HL-60 (cell line): ENCODE data around the gene ZFAND3.

Experiments used
- DNase-seq, 2 experiments: peaks; one replicate each; pipeline ENCODE4 v3.0.0-alpha.2; 2010 to 2020; ENCODE audit warnings: low read depth in 1 of 2, low spot score in 1 of 2
- H3K27ac ChIP-seq: fragments of 250-450 bp; sonication (Bioruptor Pico); replicated peaks from 2 replicates; pipeline ENCODE4 v1.5.1; 2020; ENCODE audit warnings: mild to moderate bottlenecking, moderate library complexity
- H3K27me3 ChIP-seq: fragments of 250-450 bp; sonication (Bioruptor Pico); 2 replicates; pipeline ENCODE4 v1.5.1; 2021; ENCODE audit warnings: mild to moderate bottlenecking, moderate library complexity; ENCODE audit not compliant: insufficient read depth, poor library complexity, severe bottlenecking
- H3K4me3 ChIP-seq: replicated peaks from 2 replicates; pipeline ENCODE4 v1.5.1; 2011; ENCODE audit warnings: mild to moderate bottlenecking, control low read depth, low read length; ENCODE audit not compliant: insufficient read depth
- GABPA ChIP-seq: IDR thresholded peaks from 2 replicates; pipeline ENCODE4 v1.6.1; 2012; ENCODE audit warnings: low read depth
- POLR2AphosphoS5 ChIP-seq: IDR thresholded peaks from 2 replicates; pipeline ENCODE4 v1.6.1; 2012; ENCODE audit warnings: low read depth
- REST ChIP-seq: IDR thresholded peaks from 2 replicates; pipeline ENCODE4 v1.6.1; 2012; ENCODE audit warnings: low read depth; ENCODE audit not compliant: insufficient replicate concordance
- SPI1 ChIP-seq: IDR thresholded peaks from 2 replicates; pipeline ENCODE4 v1.6.1; 2012; ENCODE audit warnings: low read depth, mild to moderate bottlenecking, borderline replicate concordance
- TF ChIP-seq, protein P1 (sequence below): IDR thresholded peaks from one replicate; pipeline ENCODE4 v1.5.1; 2011; ENCODE audit warnings: low read length, control low read depth, inconsistent platforms; ENCODE audit not compliant: insufficient read depth

The ZFAND3 gene

GRCh38 chr6:38148606-38149005 is 329.1 kb downstream of the ZFAND3 start:
- TF ChIP-seq GABPA (no peak), POLR2AphosphoS5 (no peak), SPI1 (no peak), REST (no peak)
- TF ChIP-seq, protein P1, sequence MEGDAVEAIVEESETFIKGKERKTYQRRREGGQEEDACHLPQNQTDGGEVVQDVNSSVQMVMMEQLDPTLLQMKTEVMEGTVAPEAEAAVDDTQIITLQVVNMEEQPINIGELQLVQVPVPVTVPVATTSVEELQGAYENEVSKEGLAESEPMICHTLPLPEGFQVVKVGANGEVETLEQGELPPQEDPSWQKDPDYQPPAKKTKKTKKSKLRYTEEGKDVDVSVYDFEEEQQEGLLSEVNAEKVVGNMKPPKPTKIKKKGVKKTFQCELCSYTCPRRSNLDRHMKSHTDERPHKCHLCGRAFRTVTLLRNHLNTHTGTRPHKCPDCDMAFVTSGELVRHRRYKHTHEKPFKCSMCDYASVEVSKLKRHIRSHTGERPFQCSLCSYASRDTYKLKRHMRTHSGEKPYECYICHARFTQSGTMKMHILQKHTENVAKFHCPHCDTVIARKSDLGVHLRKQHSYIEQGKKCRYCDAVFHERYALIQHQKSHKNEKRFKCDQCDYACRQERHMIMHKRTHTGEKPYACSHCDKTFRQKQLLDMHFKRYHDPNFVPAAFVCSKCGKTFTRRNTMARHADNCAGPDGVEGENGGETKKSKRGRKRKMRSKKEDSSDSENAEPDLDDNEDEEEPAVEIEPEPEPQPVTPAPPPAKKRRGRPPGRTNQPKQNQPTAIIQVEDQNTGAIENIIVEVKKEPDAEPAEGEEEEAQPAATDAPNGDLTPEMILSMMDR: no peak
- Histone ChIP-seq H3K4me3 (no peak overlapping the region), H3K27ac (no peak overlapping the region), H3K27me3 (no peaks in the 10 kb centered on the region)
- no peak for DNase-seq

DNA sequence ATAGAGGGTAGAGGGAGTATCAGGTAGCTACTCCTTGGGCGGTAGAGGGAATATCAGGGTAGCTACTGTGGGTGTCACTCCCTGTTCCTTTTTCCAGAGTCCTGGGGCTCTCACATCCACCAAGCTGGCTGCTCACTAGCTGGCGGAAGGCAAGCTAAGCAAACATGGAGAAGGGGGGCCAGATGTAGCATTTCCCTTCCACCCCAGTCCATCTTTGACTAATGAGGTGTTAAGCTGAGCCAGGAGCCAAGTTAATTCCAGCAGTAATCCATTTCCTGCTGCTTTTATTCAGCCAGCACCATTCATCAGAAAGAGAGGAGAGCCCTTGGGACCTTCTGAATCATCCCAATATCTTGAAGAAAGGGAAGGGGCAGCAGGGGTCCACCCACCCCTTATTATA is 330.0 kb downstream of the ZFAND3 start:
- DNase-seq: no peak
- Histone ChIP-seq H3K27ac (no peak overlapping the region), H3K4me3 (no peak overlapping the region), H3K27me3 (no peaks in the 10 kb centered on the region)
- TF ChIP-seq SPI1 (no peak), POLR2AphosphoS5 (no peak), REST (no peak), GABPA (no peak)
- TF ChIP-seq, protein P1: no peak

GRCh38 chr6:38150021-38150420 is 330.5 kb downstream of the ZFAND3 start:
- TF ChIP-seq POLR2AphosphoS5 (no peak), REST (no peak), SPI1 (no peak), GABPA (no peak)
- TF ChIP-seq, protein P1: no peak
- no peak for DNase-seq
- H3K27ac ChIP-seq: no peak overlapping the region
- no peak overlapping the region for H3K4me3 ChIP-seq
- H3K27me3 ChIP-seq: no peaks in the 10 kb centered on the region
